Activated effector memory CD4-positive, alpha-beta T cell treated with Interleukin-2 at 50 U/mL for 16 hours (primary cell): ENCODE results near the gene USP48.
"Not testable (repeated sequence)": the region's sequence is repeated elsewhere in the genome, so short reads cannot be mapped to it uniquely, and the experiment has no call there.

Source experiments
- DNase-seq: peaks from one replicate; pipeline ENCODE4 v3.0.0-alpha.2; 2020

The USP48 gene

DNA sequence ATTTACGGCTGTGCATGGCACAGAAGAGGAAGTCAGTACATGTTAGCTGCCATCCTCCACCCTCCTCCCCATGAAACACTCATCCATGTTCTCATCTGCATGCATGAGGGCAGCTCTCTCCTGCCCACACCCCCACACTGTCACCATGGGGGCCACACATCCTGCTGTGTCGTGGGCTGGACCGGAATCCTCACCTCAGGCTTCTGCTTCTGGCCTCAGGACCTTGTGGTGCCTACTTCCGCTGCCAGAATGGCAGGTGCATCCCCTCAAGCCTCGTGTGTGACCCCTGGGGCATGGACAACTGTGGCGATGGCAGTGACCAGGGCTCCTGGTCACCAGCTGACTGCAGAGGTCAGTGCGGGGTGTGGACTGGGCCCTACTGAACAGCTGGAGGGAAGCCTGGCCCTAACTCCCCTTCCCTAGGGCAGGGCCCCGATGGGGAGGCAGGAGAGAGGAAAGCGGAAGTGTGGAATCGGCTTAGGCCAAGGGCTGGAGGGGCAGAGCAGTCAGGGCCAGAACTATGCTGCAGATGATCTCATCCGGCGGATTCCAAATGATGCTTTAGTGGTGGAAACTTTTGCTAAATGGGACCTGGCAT lies 32.9 kb upstream of the USP48 start:
- no peak for DNase-seq

DNA sequence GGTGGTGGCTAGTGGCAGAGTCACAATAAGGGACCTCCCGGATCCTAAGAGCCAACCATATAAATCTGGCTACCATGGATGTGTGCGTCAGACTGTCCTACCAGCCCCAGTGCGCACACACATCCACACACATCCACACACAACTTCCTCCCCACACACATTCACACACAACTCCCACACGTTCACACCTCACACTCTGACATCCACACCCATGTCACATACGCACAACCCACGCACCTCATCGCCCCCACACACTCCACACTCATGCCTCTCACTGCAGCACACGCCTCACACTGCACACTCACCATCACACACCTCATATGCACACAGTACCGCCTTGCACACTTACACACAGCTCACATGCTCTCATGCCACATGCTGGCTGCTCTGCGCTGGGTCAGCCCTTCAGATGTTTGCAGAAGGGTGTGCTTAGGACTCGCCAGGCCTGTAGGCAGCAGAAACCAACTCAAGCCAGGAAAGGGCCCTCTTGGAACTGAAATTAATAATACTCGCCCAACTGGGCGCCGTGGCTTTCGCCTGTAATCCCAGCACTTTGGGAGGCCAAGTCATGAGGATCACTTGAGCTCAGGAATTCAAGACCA lies 32.1 kb upstream of the USP48 start:
- DNase-seq, result no peak

DNA sequence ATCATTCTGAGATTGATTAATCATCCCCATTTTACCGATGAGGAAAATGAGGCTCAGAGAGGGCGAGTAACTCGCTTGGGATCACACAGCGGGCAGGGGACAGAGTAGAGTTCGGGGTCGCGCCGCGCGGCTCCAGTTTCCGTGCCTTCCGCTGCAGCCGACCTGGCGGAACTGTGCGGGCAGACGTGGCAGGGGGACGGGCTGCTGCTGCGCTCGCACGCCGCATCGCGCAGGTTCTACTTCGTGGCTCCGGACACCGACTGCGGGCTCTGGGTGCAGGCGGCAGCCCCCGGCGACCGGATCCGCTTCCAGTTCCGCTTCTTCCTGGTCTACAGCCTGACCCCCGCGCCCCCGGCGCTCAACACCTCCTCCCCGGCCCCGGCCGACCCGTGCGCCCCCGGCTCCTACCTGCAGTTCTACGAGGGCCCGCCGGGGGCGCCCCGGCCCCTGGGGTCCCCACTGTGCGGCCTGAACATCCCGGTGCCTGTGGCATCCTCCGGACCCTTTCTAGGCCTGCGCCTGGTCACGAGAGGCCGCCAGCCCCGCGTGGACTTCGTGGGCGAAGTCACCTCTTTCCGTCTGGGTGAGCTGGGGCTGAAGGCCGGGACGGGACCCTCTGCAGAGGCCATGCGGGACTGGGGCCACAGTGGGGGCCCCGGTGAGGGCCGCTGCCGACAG lies 31.4 kb upstream of the USP48 start:
- no peak for DNase-seq

DNA sequence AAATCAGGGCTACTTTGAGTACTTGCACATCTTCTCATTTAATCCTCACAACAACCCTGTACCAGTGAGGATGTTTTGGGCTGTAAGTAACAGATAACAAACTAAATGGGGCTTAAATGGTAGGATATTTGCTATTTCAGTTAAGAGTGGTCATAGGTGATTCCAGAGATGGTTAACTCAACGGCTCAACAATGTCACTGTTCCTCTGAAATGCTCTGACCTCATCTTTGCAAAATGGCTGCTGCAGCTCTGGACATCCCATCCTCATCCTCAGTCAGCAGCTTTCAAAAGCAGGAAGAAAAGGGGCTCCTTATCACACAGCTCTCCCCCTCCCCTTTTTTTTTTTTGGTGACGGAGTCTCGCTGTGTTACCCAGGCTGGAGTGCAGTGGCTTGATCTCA lies 30.6 kb upstream of the USP48 start:
- DNase-seq, result no peak

DNA sequence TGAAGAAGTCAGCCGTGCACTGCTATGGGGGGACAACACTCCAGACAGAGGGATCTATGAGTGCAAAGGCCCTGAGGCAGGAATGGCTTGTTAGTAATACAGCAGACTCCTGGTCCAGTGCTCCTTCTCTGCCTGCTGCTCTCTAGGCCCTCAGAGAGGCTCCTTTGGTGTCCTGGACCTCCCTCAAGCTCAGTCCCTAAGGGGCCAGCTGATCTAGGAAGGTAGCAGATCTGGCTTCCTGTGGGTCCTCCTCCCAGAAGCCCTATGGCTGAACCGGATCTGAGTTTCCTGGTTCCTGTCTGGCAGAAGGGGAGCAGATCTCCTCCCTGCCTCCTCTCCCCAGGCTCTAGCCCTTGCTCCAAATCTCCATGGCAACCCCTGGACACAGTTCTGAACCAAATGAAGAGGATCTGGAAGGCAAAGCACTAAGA lies 28.9 kb upstream of the USP48 start, which contains the start of gene LDLRAD2:
LDLRAD2 (plus strand) TSS at position 391 of the 431 bp plus-strand sequence. CDS start 187 bp downstream, outside the sequence.
- no peak for DNase-seq

DNA sequence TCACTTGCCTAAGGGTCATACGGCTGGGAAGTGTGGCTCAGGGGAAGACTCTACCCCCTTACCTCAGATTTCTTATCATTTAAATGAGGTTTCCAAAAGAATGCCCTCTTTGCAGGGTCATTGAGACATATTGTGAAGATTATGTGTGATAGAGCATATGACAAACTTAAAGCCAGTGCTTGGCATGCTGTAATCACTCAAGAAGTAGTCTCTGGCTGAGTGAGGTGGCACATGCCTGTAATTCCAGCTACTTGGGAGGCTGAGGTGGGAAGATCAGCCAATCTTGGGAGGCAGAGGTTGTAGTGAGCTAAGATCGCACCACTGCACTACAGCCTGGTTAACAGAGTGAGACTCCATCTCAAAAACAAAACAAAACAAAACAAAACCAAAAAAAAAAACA lies 21.6 kb upstream of the USP48 start:
- DNase-seq, result no peak

DNA sequence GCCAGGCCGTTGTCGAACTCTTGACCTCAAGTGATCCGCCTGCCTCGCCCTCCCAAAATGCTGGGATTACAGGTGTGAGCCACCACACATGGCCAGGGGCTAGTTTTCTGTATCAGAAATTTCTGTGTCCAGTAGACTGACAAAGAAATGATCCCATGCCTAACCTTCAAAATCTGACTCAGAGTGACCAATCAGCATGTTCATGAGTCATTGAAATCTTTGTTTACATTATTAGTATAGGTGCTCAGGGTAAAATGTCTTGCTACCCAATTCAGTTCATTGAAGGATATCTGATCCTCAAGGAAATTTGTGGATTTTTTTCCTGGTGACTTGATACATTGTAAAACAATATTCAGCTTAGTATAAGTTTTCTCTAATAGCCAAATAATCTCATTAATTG lies 18.2 kb upstream of the USP48 start:
- DNase-seq, result no peak

DNA sequence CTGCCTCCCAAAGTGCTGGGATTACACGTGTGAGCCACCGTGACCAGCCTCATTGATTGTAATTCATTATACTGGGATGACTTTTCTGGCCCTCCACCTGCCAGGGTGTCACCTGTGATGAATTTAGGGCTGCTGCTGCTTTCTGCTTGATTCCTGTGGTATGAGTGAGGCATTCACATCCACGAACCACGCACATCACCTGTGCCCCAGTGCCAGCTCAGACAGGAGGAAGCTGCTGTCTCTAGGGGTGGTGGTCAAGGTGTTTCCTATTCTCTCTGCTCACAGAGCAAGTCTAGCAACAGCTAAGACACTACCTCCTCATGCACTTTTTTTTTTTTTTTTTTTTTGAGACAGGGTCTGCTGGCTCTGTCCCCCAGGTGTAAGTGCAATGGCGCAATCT lies 16.8 kb upstream of the USP48 start:
- no peak for DNase-seq

DNA sequence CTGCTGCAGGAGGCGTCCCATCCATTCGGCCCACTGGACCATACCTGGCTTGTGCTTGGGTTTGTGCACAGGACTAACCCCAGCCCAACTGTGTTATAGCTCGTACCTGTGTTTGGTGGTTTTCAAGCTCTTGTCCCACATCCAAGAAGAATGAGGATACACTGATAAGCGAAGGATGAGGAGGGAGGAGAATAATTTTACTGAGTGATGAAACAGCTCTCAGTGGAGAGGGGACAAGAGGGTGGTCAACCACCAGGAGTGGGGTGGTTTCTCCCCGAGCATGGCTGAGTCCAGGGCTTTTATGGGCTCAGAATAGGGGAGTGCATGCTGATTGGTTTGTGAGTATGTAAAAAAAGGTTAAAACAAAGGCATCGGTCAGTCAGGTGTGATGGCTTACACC lies 12.1 kb upstream of the USP48 start:
- no peak for DNase-seq

DNA sequence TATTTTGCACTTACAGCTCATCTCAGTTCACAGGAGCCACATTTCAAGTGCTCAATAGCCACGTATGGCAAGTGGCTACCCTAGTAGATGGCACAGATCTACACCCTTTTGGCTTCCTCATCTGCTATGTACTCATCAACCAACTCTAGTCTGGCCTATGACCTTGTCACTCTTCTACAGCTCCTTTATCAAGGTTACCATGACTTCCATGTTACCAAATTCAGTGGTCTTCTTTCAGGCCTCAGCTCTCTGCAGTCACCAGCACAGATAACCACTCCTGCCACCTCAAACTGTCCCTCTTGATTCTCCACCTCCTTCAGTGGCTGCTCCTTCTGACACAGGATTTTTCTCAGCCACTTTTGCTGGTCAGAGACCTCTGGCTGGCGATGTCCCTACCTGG lies 11.7 kb upstream of the USP48 start:
- DNase-seq, result no peak

DNA sequence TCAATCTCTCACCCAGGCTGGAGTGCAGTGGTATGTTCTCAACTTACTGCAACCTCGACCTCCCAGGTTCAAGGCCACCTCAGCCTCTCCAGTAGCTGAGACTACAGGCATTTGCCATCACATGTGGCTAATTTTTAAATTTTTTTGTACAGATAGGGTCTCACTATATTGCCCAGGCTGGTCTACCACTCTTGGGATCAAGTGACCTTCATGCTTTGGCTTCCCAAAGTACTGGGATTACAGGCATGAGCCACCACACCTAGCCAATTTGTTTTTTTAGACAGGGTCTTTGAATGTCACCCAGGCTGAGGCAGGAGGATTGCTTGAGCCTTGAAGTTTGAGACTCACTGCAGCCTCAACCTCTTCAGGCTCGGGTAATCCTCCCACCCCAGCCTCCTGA lies 10.2 kb upstream of the USP48 start:
- DNase-seq, result no peak

DNA sequence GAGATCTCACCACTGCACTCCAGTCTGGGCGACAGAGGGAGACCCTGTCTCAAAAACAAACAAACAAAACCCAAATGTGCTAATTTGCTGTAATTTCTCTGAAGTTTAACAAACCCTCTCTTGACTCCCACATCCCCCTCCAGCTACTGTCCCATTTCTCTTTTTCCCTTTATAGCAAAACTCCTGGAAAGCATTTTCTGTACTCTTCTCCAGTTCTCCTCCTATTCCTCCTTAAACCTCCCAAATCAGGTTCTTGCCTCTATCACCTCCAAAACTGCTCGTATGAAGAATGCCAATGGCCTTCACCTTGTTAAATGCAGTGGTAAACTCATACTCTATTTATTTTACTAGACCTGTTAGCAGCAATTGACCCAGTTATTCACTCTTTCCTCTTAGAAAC lies 3.7 kb upstream of the USP48 start:
- DNase-seq, result no peak

DNA sequence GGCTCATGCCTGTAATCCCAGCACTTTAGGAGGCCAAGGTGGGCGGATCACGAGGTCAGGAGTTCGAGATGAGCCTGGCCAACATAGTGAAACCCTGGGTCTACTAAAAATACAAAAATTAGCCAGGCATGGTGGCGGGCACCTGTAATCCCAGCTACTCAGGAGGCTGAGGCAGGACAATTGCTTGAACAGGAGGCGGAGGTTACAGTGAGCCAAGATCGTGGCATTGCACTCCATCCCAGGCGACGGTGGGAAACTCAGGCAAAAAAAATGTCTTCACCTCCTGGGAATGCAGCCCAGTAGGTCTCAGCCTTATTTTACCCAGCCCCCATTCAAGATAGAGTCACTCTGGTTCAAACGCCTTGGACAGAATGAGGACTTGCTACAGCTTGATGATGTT lies 2.8 kb upstream of the USP48 start:
- not testable (repeated sequence) for DNase-seq

DNA sequence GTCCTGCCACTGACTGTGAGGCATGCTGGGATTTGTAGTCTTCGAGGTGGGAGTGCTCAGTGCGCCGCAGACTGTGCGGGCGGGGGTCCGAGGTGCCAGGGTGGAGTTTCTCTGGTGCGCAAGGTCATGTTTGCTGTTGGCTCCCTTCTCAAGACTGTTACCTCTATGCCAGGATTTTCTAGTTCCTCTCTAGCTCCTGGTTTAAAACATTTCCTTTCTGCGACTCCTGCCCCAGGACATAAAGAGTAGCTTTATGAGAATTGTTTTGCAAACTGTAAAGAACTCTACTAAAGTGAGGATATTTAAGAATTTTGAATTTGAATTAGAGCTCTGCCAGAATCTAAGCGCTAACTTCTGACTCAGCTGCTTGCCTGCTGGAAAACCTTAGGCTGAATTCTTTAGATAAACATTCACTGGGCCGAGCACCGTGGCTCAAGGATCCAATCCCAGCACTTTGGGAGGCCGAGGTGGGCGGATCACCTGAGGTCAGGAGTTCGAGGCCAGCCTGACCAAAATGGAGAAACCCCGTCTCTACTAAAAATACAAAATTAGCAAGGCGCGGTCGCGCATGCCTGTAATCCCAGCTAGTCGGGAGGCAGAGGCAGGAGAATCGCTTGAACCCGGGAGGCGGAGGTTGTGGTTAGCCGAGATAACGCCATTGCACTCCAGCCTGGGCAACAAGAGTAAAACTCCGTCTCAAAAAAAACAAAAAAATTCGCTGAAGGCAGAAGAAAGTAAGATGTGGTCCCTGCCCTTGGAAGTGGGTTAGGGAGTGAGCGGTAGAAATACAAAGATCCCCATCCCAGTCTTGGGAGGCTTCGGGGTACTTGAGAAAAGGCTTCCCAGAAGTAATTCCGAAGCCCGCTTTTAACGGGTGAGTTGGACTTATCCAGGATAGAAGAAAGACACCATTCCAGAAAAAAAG lies 992 bp upstream of the USP48 start:
- no peak for DNase-seq

DNA sequence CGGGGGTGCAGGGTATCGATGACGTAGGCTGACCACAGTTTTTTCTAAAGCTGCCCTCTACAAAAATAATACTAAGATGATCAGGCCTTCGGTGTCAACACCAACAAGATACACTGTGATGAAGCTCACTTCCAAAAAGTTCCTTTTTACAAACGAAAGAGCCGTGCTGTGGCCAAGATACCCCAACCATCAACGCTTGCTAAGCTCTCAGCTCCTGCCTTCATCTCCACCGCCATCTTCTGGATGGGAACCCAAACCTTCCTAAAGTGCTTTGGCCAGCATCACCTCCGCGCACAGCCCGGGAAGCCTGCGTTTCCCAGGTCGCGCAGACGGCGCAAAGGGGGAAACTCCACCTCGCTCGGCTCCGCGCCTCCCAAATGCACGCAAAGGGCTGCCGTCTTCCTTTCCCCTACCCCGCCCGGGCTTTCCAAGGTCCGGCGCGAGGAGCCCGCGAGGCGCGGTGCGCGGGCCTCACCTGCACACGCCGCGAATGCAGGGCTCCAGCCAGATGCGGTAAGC lies 541 bp downstream of the USP48 start:
- peak; percentile 40 for DNase-seq

DNA sequence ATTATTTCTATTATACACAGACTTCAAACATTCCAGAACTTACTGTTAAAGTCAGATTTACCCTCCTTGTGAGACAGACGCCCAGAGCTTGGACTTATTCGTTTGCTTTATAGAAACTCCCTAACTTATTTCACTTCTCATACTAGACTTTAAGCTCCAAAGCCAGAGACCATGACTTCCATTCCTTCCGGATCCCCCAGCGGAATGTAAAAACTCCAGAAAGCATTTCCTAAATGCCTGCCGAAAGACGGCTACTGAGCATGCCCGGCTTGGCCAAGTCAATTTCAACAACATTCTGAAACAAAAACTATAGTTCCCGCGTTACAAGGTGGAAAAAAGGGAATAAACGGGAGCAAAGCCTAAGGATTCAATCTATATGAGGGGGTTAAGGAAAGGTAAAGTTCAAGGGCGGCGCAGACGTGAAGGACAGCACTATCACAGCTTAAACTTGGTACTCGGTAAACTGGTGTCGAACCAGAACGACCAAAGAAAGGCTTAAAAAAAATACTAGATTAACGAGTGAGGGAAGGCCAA lies 1.1 kb downstream of the USP48 start:
- DNase-seq, result no peak

DNA sequence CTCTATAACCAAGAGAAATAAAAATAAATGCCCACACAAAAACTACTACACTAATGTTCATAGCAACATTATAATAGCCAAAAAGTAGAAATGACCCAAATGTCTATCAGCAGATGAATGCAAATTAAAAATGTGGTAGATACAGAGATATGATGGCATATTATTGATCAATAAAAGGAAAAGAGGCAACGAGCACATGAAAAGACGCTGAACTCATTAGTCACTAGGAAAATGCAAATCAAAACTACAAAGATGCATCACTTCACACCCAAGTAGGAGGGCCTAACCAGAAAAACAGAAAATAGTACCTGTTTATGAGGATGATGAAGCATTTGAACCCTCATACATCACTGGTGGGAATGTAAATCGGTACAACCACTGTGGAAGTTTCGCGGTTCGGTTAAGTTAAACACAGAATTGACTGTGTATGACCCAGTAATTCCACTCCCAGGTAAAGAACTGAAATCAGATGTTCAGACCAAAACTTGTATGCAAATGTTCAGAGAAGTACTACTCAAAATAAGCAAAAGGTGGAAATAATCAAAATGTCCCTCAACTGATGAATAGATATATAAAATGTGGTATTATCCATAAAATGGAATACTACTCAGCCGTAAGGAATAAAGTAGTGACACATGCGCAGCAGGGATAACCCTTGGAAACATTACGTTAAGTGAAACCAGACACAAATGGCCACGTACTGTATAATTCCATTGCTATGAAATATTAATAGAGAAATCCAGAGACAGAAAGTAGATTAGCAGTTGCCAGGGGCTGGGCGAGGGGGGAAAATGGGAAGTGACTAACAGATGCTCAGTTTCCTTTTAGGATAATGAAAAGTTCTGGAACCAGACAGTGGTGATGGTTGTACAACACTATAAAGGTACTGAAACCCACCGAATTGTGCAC lies 3.1 kb downstream of the USP48 start:
- DNase-seq, result no peak

DNA sequence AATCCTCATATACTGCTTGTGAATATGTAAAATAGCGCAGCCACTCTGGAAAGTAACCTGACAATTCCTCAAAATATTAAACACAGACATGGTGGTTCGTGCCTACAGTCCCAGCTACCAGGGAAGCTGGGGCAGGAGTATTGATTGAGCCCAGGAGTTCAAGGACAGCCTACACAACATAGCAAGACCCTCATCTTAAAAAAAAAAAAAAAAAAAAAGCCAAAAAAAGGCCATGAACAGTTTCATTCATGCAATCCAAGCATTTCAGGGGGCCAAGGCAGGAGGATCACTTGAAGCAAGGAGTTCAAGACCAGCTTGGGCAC lies 4.6 kb downstream of the USP48 start:
- no peak for DNase-seq

DNA sequence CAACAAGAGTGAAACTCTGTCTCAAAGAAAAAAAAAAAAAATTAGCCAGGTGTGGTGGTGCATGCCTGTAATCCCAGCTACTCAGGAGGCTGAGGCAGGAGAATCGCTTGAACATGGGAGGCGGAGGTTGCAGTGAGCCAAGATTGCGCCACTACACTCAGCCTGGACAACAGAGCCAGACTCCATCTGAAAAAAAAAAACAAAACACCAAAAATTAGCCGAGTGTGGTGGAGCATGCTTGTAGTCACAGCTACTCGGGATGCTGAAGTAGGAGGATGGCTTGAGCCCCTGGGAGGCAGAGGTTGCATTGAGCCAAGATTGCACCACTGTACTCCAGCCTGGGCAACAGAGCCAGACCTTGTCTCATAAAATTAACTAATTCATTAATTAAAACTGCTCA lies 6.0 kb downstream of the USP48 start:
- DNase-seq, result not testable (repeated sequence)

DNA sequence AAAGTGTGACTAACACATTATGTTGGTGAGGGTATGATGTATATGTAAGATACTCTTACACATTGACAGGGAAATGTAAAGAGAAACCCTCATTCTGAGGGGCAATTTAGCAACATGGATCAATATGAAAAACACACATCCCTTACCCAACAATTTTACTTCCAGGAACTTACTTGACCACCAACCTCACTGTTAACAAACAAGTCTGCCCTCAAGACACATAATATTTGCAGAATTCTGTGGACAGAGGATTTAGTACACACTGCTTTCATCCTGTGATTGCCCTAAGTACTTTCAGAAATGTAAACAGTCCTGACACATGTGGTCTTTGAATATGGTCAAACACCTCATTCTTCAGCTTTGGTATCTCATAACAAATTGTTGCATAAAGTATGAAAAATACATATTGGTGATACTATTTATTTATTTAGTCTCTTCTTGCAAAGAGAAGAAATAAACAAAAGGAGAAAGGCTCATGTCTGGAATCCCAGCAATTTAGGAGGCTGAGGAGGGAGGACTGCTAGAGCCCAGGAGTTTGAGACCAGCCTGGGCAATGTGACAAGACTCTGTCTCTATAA lies 6.9 kb downstream of the USP48 start:
- no peak for DNase-seq

DNA sequence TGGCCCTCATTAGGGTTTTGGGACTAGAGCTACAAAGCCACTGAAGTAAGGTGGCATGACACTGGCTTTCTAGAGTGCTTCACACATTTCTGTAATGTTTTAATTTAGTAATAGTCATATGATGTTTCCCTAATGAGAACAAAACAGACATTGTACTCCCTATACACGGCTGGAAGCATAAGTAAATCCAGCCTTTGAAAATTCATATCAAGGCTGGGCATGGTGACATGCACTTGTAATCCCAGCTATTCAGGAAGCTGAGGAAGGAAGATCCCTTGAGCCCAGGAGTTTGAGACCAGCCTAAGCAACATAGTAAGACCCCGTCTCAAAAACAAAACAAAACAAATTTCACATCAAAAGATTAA lies 7.4 kb downstream of the USP48 start:
- no peak for DNase-seq
